GM12878 (cell line): ENCODE results near the gene TM6SF1. TPM values are rescaled to one million over a fixed set of nuclear protein-coding genes. Genes with fewer than 3 reads are reported as not detected.

ENCODE experiments used
- ATAC-seq: fragments of 200-7000 bp; cut with Tn5 transposase; 3 replicates; pipeline ENCODE4 v1.9.1; 2020; ENCODE audit warnings: mild to moderate bottlenecking, moderate library complexity
- BruUV-seq: library from RNA; stranded (reverse); fragments of 400-500 nt; replicated peaks from 2 replicates; lab custom pipeline; 2021; lab: Mats Ljungman, UMichigan
- CTCF ChIA-PET: fragments of 300-600 bp; sonication (Branson Sonifier 250); formaldehyde crosslinking; extraction: SDS; loops from one replicate; lab custom pipeline; 2021; ENCODE audit warnings: inconsistent platforms; lab: Yijun Ruan, JAX
- POLR2A ChIA-PET: fragments of 350-600 bp; formaldehyde crosslinking; extraction: SDS; loops from one replicate; lab custom pipeline; 2021; ENCODE audit warnings: inconsistent platforms; lab: Charles Lee
- RAD21 ChIA-PET: fragments of 300-600 bp; sonication (Branson Sonifier 250); formaldehyde crosslinking; loops from one replicate; lab custom pipeline; 2023; ENCODE audit warnings: antibody characterized with exemption; ENCODE audit not compliant: unreplicated experiment; lab: Charles Lee
- SMC1A ChIA-PET: fragments of 300-600 bp; sonication (Branson Sonifier 250); formaldehyde crosslinking; loops from one replicate; lab custom pipeline; 2023; ENCODE audit not compliant: unreplicated experiment, uncharacterized antibody; lab: Charles Lee
- DNase-seq: peaks from one replicate; pipeline ENCODE4 v3.0.0-alpha.2; 2011; ENCODE audit warnings: low read depth, low spot score
- FAIRE-seq: peaks from 3 replicates; lab custom pipeline; 2011; peaks lifted over from hg19 to GRCh38; lab: Jason Lieb, UNC
- H2AFZ ChIP-seq: 2 replicates; pipeline ENCODE4 v1.6.0; 2011; ENCODE audit warnings: low read depth, low read length, control low read depth; ENCODE audit not compliant: control insufficient read depth
- H3K27ac ChIP-seq: 2 replicates; pipeline ENCODE4 v1.5.1; 2011; ENCODE audit warnings: control low read depth; ENCODE audit not compliant: control insufficient read depth, insufficient read depth
- H3K27me3 ChIP-seq, 2 experiments: replicated peaks in 1 of 2; 2 replicates each; pipeline versions ENCODE4 v1.6.0 to v1.6.1; 2011; ENCODE audit warnings: low read length in 1 of 2; ENCODE audit not compliant: control insufficient read depth in 2 of 2, insufficient read depth in 2 of 2
- H3K36me3 ChIP-seq, 2 experiments: 2 replicates each; pipeline ENCODE4 v1.5.1; 2011; ENCODE audit warnings: low read length in 1 of 2; ENCODE audit not compliant: control insufficient read depth in 2 of 2, insufficient read depth in 2 of 2
- H3K4me1 ChIP-seq: 2 replicates; pipeline ENCODE4 v1.6.1; 2011; ENCODE audit warnings: mild to moderate bottlenecking, low read length, moderate library complexity, mixed read lengths; ENCODE audit not compliant: control insufficient read depth, insufficient read depth
- H3K4me2 ChIP-seq: 2 replicates; pipeline ENCODE4 v1.6.0; 2011; ENCODE audit warnings: control low read depth; ENCODE audit not compliant: control insufficient read depth, insufficient read depth
- H3K4me3 ChIP-seq: fragments of 200-600 bp; sonication (generic); 2 replicates; pipeline ENCODE4 v1.5.1; 2016
- H3K79me2 ChIP-seq: 2 replicates; pipeline ENCODE4 v1.6.0; 2011; ENCODE audit warnings: low read length; ENCODE audit not compliant: control insufficient read depth, insufficient read depth
- H3K9ac ChIP-seq: 2 replicates; pipeline ENCODE4 v1.8.0; 2011; ENCODE audit warnings: low read length, control low read depth, mixed read lengths; ENCODE audit not compliant: control insufficient read depth, insufficient read depth
- H3K9me3 ChIP-seq: replicated peaks from 3 replicates; pipeline ENCODE4 v1.5.1; 2011; ENCODE audit warnings: mild to moderate bottlenecking, low read length; ENCODE audit not compliant: control insufficient read depth, insufficient read depth
- H4K20me1 ChIP-seq: 2 replicates; pipeline ENCODE4 v1.6.0; 2011; ENCODE audit not compliant: control insufficient read depth, insufficient read depth
- BCL3 ChIP-seq: IDR thresholded peaks from 2 replicates; pipeline ENCODE4 v1.6.1; 2011; ENCODE audit warnings: borderline replicate concordance, low read depth, mild to moderate bottlenecking, moderate library complexity, low read length; ENCODE audit not compliant: insufficient read depth, poor library complexity, severe bottlenecking
- JUNB ChIP-seq: IDR thresholded peaks from 2 replicates; pipeline ENCODE4 v1.6.1; 2016; ENCODE audit warnings: antibody characterized with exemption, mild to moderate bottlenecking
- KDM1A ChIP-seq: fragments of 200-600 bp; sonication (generic); IDR thresholded peaks from 2 replicates; pipeline ENCODE4 v1.6.1; 2016; ENCODE audit warnings: borderline replicate concordance
- MLLT1 ChIP-seq: fragments of 450-650 bp; IDR thresholded peaks from 2 replicates; pipeline ENCODE4 v1.6.1; 2016; ENCODE audit warnings: mild to moderate bottlenecking
- NFIC ChIP-seq: IDR thresholded peaks from 2 replicates; pipeline ENCODE4 v1.6.1; 2012; ENCODE audit warnings: low read depth, mild to moderate bottlenecking, inconsistent platforms, low read length, moderate library complexity
- NR2C2 ChIP-seq: IDR thresholded peaks from 2 replicates; pipeline ENCODE4 v1.6.1; 2011; ENCODE audit warnings: borderline replicate concordance, low read depth; ENCODE audit not compliant: control insufficient read depth, insufficient read length
- POLR2A ChIP-seq: IDR thresholded peaks from 2 replicates; pipeline ENCODE4 v1.6.1; 2011; ENCODE audit warnings: low read depth, mild to moderate bottlenecking, low read length
- RBBP5 ChIP-seq: fragments of 200-600 bp; sonication (generic); conservative IDR thresholded peaks from 2 replicates; pipeline ENCODE4 v1.6.1; 2016
- SKIL ChIP-seq: fragments of 450-650 bp; IDR thresholded peaks from 2 replicates; pipeline ENCODE4 v1.6.1; 2017; ENCODE audit warnings: mild to moderate bottlenecking, low read depth, inconsistent platforms; ENCODE audit not compliant: poor library complexity, severe bottlenecking
- SMAD1 ChIP-seq: fragments of 450-650 bp; IDR thresholded peaks from 2 replicates; pipeline ENCODE4 v1.6.1; 2018; ENCODE audit warnings: mild to moderate bottlenecking, low read depth; ENCODE audit not compliant: partially characterized antibody
- SRF ChIP-seq, 2 experiments: IDR thresholded peaks; 2 replicates each; pipeline ENCODE4 v1.6.1; 2011; ENCODE audit warnings: low read depth in 2 of 2, low read length in 2 of 2, mild to moderate bottlenecking in 1 of 2, moderate library complexity in 1 of 2
- ZBED1 ChIP-seq: IDR thresholded peaks from 2 replicates; pipeline ENCODE4 v1.6.1; 2016; ENCODE audit warnings: borderline replicate concordance
- ZNF384 ChIP-seq: IDR thresholded peaks from 2 replicates; pipeline ENCODE4 v1.6.1; 2012; ENCODE audit warnings: low read depth, mild to moderate bottlenecking, low read length, improper control_type of control experiment, borderline replicate concordance
- ZNF687 ChIP-seq: fragments of 450-650 bp; IDR thresholded peaks from 2 replicates; pipeline ENCODE4 v1.6.1; 2017; ENCODE audit warnings: mild to moderate bottlenecking, moderate library complexity
- WGBS: methylation state at CpG from one replicate; pipeline ENCODE4 v1.1.6; 2016; ENCODE audit warnings: low lambda C conversion rate; ENCODE audit not compliant: insufficient replicate concordance, insufficient coverage; ENCODE audit errors: missing lambda C conversion rate; 5-methylcytosine and 5-hydroxymethylcytosine counted together
- in situ Hi-C: fragments of 300-500 bp; cut with MboI; formaldehyde crosslinking; loops from 9 replicates; pipeline ENCODE4 v1.14.3; 2018; ENCODE audit warnings: mixed read lengths
- intact Hi-C: fragments of 100-400 bp; cut with micrococcal nuclease; formaldehyde crosslinking; loops from one replicate; pipeline ENCODE4 v1.14.2; 2022; ENCODE audit not compliant: unreplicated experiment
- polyA plus RNA-seq, 11 experiments: library from polyadenylated mRNA; depleted of rRNA in 4 of 11; unstranded in 6 of 11; stranded (reverse) in 5 of 11; fragments of >200 nt; fragmentation: Nextera tagmentation in 4 of 11; fragmentation: Illumina TruSeq in 1 of 11; extraction: Ambion mirVana in 4 of 11; extraction: Trizol in 1 of 11; gene quantifications; 1 replicate in 1 of 11; 2 replicates in 10 of 11; pipeline versions ENCODE4 v1.2.1 to v1.2.3, GENCODE V29; 2011 to 2016; ENCODE audit warnings: inconsistent platforms in 2 of 11, missing spikeins in 2 of 11, low read depth in 1 of 11
- total RNA-seq, 4 experiments: library from RNA; depleted of rRNA in 3 of 4; stranded (reverse); fragments of >200 nt in 3 of 4; fragmentation: Illumina TruSeq in 1 of 4; extraction: Trizol in 1 of 4; gene quantifications; 2 replicates each; pipeline versions ENCODE4 v1.2.1 to v1.2.3, GENCODE V29; 2013 to 2021

Gene TM6SF1
- total and polyA plus RNA-seq, 10 of the 15 experiments (the other 5 are each of a cell fraction or from before 2014, with no cell fraction given) = 0.56 to 2.7 (median 1.2) TPM

- no peak for DNase-seq
- WGBS = 69% methylated on average over 2 of the region's 2 CpGs
- Histone ChIP-seq H3K36me3 (peaks cover 0 to 10% of the 10 kb centered on the region in 2 experiments; a peak in 1 of 4 replicates), H2AFZ (no peak overlapping the region), H3K9ac (no peak overlapping the region), H3K4me2 (peak overlapping the region; percentile 96), H3K9me3 (no peaks in the 10 kb centered on the region), H3K79me2 (peaks cover 97% of the 10 kb centered on the region), H3K27me3 (no peaks in the 10 kb centered on the region), H3K4me3 (peak overlapping the region; percentile 96), H3K27ac (peak overlapping the region; percentile 0; the same call in 1 of the 2 replicates), H4K20me1 (peaks cover 21% of the 10 kb centered on the region), H3K4me1 (peaks cover 14% of the 10 kb centered on the region)
- ChIA-PET SMC1A (interaction anchor here (1.0 to 3.1 kb wide), 4 partner anchors 28 to 186 kb away, joined by 3 to 11 read pairs (median 4); no protein-coding TSS in a partner anchor), POLR2A (interaction anchor here (0.5 to 0.8 kb wide), 2 partner anchors 12 to 39 kb away, joined by 3 read pairs; no protein-coding TSS in a partner anchor), CTCF (interaction anchor here (0.9 to 1.8 kb wide), 4 partner anchors 11 to 147 kb away, joined by 3 to 8 read pairs (median 4); partner anchors contain the start of gene C15orf40), RAD21 (interaction anchor here (1.5 kb wide), 1 partner anchor 136 kb away, joined by 4 read pairs; no protein-coding TSS in a partner anchor)
- intact Hi-C loops = no loop called here
- BruUV-seq = no TSS peak
- ATAC-seq = peak; percentile 4; the same call in 2 of the 3 replicates
- no peak for FAIRE-seq
- in situ Hi-C loops = no loop called here
- no peak for TF ChIP-seq RBBP5
- no peak for TF ChIP-seq KDM1A
- no peak for TF ChIP-seq POLR2A
- no peak for TF ChIP-seq NR2C2
- TF ChIP-seq ZNF384 = no peak
- no peak for TF ChIP-seq BCL3
- TF ChIP-seq ZBED1 = no peak
- TF ChIP-seq MLLT1 = no peak
- TF ChIP-seq JUNB = no peak
- no peak for TF ChIP-seq SRF (IDR thresholded peaks at IDR 0.05; ENCODE audit: low read depth in 2 of 2, low read length in 2 of 2)
- no peak for TF ChIP-seq ZNF687
- no peak for TF ChIP-seq SMAD1
- no peak for TF ChIP-seq SKIL
- no peak for TF ChIP-seq NFIC
These were observed 45.8 kb upstream of the TM6SF1 start for GRCh38 chr15:83061680-83062079.
